ENCODE measurements around the gene PDSS2.
"Not testable (repeated sequence)": the region's sequence is repeated elsewhere in the genome, so short reads cannot be mapped to it uniquely, and the experiment has no call there.

DNA sequence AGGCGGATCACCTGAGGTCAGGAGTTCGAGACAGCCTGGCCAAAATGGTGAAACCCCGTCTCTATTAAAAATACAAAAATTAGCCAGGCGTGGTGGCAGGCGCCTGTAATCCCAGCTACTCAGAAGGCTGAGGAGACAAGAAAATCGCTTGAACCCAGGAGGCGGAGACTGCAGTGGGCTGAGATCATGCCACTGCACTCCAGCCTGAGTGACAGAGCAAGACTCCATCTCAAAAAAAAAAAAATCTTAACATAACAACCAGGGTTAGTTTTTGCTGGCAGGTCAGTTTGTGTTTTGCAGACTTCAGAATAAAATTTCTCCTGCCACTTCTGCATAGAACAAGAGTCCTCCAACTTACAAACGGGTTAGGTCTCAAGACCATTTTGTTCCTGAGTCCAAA, 264.6 kb downstream of the PDSS2 start:
- not testable (repeated sequence) for TF ChIP-seq CTCF (IDR thresholded peaks at IDR 0.05; ENCODE audit: insufficient read depth, low read length, poor library complexity, severe bottlenecking); EZH2phosphoT487 (conservative IDR thresholded peaks at IDR 0.05; ENCODE audit: low read length)

Data from SU-DHL-6 (cell line).